Germinal center (tissue), 1 donor: Measurements from ENCODE around the gene ADAMTS3.
"Not testable (repeated sequence)": the region's sequence is repeated elsewhere in the genome, so short reads cannot be mapped to it uniquely, and the experiment has no call there.

Source experiments
- DNase-seq: peaks from one replicate; pipeline ENCODE4 v3.0.0; 2012; ENCODE audit warnings: mixed read lengths, low spot score

Gene ADAMTS3

DNA sequence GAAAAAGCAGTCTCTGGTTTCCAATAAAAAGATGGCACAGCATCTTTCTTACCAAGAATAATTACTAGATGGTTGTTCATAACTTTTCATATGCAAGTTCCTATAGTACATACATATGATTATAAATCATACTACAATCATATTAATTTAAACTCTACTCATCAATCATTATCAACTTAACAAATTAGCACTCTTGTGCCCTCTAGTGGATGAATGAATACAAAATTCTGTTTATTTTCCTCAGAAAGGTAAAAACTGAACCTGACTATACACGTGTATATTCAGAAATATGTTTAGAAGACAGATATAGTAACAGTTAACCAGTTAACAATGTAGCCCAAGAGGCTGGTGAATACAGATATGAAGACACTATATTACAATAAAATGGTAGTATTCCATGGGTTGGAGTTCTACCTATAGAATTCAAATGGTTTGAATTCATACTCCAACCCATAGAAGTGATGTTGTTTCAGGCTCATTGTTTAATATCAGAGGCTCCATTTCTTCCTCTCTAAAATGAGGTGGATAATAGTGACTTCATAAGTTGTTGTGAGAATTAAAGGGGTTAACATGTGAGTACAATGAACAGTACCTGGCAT is 100.0 kb downstream of the ADAMTS3 start:
- DNase-seq = no peak

GRCh38 chr4:72467633-72468032 is 101.4 kb downstream of the ADAMTS3 start:
- DNase-seq = no peak

- no peak for DNase-seq
These were observed 105.3 kb downstream of the ADAMTS3 start for GRCh38 chr4:72463724-72464123.

GRCh38 chr4:72457158-72457557 is 111.9 kb downstream of the ADAMTS3 start:
- DNase-seq = no peak

- DNase-seq = no peak
These were observed 117.7 kb downstream of the ADAMTS3 start for GRCh38 chr4:72451349-72451748.

DNA sequence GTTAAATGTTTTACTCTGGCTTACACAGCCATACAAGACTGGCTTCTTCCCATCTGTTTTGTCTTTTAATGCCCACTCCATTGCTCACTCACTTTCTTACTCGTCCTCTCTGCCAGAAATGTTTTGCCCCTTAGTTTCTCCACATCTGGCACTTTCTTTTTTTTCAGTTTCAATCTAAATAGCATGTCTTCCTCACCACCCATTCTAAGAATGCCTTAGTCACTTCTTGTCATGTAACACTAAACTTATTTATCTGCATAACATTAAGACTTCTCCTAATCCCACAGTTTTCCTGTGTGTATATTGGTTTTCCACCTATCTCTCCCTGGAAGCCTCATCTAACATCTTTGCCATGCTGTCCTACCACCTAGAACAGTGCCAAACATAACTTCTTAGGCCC is 119.3 kb downstream of the ADAMTS3 start:
- no peak for DNase-seq

GRCh38 chr4:72448231-72448630 is 120.8 kb downstream of the ADAMTS3 start:
- DNase-seq = no peak

DNA sequence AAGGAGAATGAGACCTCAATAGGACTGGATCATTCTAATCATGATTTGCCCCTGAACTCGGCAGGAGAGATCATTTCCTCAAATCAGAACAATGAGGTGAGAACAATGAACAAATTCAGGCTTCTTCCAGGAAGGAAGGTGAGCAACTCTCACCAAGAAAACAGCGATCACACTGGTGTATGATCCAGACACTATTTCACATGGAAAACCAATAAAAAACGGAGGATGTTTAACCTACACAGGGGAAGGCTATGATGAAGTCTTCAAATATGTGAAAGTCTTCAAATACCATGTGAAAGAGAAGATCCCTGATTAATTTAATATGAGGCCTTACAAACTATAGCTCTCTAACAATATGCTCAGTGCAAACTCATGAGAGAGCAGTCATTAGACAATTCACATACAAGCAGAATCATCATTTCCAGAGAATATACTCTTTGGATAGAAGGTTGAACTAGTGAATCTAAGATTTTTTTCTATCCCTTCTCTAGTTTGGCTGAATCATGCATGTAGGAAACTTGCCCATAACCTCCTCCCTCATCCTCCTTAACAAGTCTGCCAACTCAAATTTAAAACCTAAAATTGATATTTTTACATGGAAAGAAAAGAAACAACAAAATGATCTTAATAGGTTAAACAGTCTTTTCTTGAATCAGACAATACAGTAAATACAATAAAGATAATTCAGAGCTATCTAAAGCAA is 122.5 kb downstream of the ADAMTS3 start:
- DNase-seq = no peak

GRCh38 chr4:72444092-72444491 is 124.9 kb downstream of the ADAMTS3 start:
- DNase-seq = no peak

DNA sequence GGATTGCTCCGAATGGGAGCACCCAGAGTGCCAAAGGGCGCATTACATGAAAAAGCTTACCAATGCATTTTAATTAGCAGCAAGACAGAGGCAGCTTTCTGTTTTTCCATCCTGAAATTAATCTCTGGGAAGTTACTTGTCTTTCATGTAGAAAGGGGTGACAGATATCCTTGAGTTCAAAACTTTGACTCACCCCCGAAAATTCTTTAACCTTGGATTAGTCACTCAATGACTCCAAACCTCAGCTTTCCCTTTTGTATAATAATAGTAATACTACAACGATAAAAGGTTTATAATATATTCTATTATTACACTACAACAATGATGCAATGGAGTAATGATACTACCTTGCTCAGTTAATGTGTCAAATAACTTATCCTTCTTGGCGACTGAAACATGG is 126.3 kb downstream of the ADAMTS3 start:
- DNase-seq = no peak

DNA sequence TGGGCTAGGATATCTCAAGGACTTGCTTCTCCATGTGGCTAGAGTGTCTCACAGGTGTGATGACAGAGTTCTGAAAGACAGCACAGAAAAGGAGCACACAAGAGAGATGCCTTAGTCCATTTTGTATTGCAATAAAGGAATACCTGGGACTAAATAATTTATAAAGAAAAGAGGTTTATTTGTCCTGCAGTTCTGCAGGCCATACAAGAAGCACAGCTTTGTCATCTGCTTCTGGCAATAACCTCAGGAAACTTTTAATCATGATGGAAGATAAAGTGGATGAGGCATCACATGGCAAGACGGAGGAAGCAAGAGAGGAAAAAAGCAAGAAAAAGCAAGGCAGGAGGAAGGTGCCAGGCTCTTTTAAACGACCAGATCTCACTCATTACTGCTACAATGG is 126.9 kb downstream of the ADAMTS3 start:
- no peak for DNase-seq

- no peak for DNase-seq
These were observed 128.6 kb downstream of the ADAMTS3 start for GRCh38 chr4:72440386-72440785.

- DNase-seq = no peak
These were observed 136.0 kb downstream of the ADAMTS3 start for GRCh38 chr4:72432975-72433374.

DNA sequence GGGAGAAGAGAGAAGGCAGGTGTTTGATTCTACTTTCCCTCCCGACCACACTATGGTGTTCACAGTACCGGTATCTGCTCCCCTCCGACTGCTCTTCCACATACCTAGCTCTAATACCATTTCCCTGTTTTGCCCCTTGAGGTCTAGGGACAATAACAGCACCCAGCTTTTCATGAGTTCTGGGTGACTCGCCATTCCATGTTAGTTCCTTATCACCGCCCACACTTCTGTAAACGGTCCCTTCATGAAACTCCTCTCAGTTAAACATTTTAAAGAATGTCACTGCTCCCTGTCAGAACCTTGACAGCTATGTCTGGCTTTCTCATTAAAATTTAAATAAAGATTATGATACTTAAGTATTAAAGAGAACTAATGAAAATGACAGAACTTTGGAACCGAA is 136.7 kb downstream of the ADAMTS3 start:
- DNase-seq = no peak

- DNase-seq = no peak
These were observed 138.0 kb downstream of the ADAMTS3 start for GRCh38 chr4:72430988-72431387.

DNA sequence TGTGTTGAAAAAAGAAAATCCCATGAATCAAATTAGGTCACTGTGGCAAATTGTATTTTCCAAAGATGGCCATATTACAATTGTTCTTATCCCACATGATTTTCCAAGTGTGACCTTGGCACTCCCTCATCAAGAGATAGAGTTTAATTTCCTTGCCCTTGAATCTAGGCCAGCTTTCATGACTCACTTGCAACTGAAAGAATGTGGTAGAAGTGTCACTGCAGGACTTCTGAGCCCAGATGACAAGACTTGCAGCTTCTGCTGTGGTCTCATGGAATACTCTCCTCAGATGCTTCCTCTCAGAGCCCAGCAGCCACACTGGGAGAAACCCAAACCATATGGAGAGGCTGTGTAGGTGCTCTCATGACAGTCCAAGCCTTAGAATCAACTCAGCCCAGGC is 139.0 kb downstream of the ADAMTS3 start:
- no peak for DNase-seq

GRCh38 chr4:72429397-72429889 is 139.6 kb downstream of the ADAMTS3 start:
- no peak for DNase-seq

GRCh38 chr4:72427057-72427456 is 142.0 kb downstream of the ADAMTS3 start:
- DNase-seq = no peak

DNA sequence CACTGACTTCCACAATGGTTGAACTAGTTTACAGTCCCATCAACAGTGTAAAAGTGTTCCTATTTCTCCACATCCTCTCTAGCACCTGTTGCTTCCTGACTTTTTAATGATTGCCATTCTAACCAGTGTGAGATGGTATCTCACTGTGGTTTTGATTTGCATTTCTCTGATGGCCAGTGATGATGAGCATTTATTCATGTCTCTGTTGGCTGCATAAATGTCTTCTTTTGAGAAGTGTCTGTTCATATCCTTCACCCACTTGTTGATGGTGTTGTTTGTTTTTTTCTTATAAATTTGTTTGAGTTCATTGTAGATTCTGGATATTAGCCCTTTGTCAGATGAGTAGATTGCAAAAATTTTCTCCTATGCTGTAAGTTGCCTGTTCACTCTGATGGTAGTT is 143.1 kb downstream of the ADAMTS3 start:
- DNase-seq = not testable (repeated sequence)

DNA sequence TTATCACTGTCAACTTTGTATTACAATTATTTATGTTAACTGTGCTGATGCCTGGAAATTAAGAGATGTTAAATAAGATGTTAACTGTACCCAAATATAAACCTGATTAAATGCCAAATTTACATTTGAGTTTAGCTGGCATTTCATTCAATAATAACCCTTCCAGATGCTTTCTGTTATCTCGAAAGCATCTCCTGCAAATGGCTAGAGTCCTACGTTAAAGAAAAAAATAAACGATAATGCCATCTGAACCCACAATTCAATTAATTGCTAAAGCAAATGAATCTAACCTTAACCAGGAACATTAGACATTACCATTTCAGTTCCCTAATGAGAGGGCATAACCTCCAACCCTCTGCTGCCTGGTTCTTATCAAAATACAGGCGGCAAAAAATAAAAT is 145.0 kb downstream of the ADAMTS3 start:
- no peak for DNase-seq

GRCh38 chr4:72422416-72422815 is 146.6 kb downstream of the ADAMTS3 start:
- DNase-seq = no peak

- no peak for DNase-seq
These were observed 150.6 kb downstream of the ADAMTS3 start for GRCh38 chr4:72418458-72418857.

GRCh38 chr4:72410158-72410557 is 158.9 kb downstream of the ADAMTS3 start:
- no peak for DNase-seq

DNA sequence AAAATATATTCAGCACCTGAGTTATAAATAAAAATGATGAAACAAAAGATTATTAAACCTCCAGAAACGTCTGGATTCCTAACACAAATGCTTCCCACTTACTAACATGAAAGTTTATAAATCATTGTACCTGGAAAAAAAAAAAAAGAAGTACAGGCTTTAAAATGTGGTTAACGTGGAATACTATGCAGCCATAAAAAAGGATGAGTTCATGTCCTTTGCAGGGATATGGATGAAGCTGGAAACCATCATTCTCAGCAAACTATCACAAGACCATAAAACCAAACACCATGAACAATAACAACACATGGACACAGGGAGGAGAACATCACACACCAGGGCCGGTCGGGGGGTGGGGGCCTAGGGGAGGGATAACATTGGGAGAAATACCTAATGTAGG is 160.5 kb downstream of the ADAMTS3 start:
- no peak for DNase-seq
